IMR-90 (cell line): ENCODE data around the gene RYR2. TPM values are rescaled to one million over a fixed set of nuclear protein-coding genes. Genes with fewer than 3 reads are reported as not detected.

ENCODE experiments used
- ATAC-seq: fragments of 200-7000 bp; cut with Tn5 transposase; 2 replicates; pipeline ENCODE4 v1.9.1; 2020; ENCODE audit warnings: low read depth, mild to moderate bottlenecking, moderate library complexity
- BruUV-seq: library from RNA; stranded (reverse); fragments of 400-500 nt; replicated peaks from 2 replicates; lab custom pipeline; 2021; lab: Mats Ljungman, UMichigan
- CTCF ChIA-PET: fragments of 300-600 bp; formaldehyde crosslinking; extraction: SDS; loops from one replicate; lab custom pipeline; 2021; ENCODE audit warnings: antibody characterized with exemption; lab: Yijun Ruan, JAX
- POLR2A ChIA-PET: fragments of 300-600 bp; sonication (Branson Sonifier 250); formaldehyde crosslinking; loops from one replicate; lab custom pipeline; 2022; ENCODE audit warnings: antibody characterized with exemption; ENCODE audit not compliant: unreplicated experiment; lab: Charles Lee
- DNase-seq: peaks from one replicate; pipeline ENCODE4 v3.0.0; 2013
- H2AFZ ChIP-seq: replicated peaks from 2 replicates; pipeline ENCODE3; 2013; ENCODE audit warnings: low read length, mild to moderate bottlenecking; ENCODE audit not compliant: poor library complexity
- H2AK5ac ChIP-seq: 2 replicates; pipeline ENCODE4 v1.6.1; 2013; ENCODE audit warnings: low read depth, low read length, inconsistent platforms
- H2AK9ac ChIP-seq: replicated peaks from 2 replicates; pipeline ENCODE3; 2013; ENCODE audit warnings: mild to moderate bottlenecking, low read depth, low read length, moderate library complexity; ENCODE audit not compliant: poor library complexity
- H2BK120ac ChIP-seq: 2 replicates; pipeline ENCODE4 v1.6.1; 2013; ENCODE audit warnings: low read depth, low read length, inconsistent platforms
- H2BK15ac ChIP-seq: 3 replicates; pipeline ENCODE4 v1.6.1; 2013; ENCODE audit warnings: low read depth, low read length, inconsistent platforms
- H2BK20ac ChIP-seq: 2 replicates; pipeline ENCODE4 v1.6.1; 2013; ENCODE audit warnings: low read depth, mild to moderate bottlenecking, inconsistent platforms, low read length, moderate library complexity
- H2BK5ac ChIP-seq: 2 replicates; pipeline ENCODE4 v1.6.1; 2013; ENCODE audit warnings: mild to moderate bottlenecking, low read depth, low read length, inconsistent platforms; ENCODE audit not compliant: poor library complexity, severe bottlenecking
- H3K14ac ChIP-seq: replicated peaks from 2 replicates; pipeline ENCODE4 v1.6.1; 2013; ENCODE audit warnings: low read depth, low read length, inconsistent platforms
- H3K18ac ChIP-seq: 2 replicates; pipeline ENCODE4 v1.6.1; 2013; ENCODE audit warnings: low read depth, low read length, control low read depth
- H3K23ac ChIP-seq: 2 replicates; pipeline ENCODE4 v1.6.1; 2013; ENCODE audit warnings: low read depth, low read length, inconsistent platforms
- H3K27ac ChIP-seq: 2 replicates; pipeline ENCODE4 v1.5.1; 2013; ENCODE audit warnings: mild to moderate bottlenecking, control low read depth, low read length; ENCODE audit not compliant: insufficient read depth
- H3K27me3 ChIP-seq: 2 replicates; pipeline ENCODE4 v1.6.1; 2013; ENCODE audit warnings: low read length; ENCODE audit not compliant: control insufficient read depth, insufficient read depth
- H3K36me3 ChIP-seq: 2 replicates; pipeline ENCODE4 v1.6.1; 2013; ENCODE audit warnings: low read length, mixed read lengths; ENCODE audit not compliant: control insufficient read depth, insufficient read depth
- H3K4ac ChIP-seq: 2 replicates; pipeline ENCODE4 v1.6.1; 2013; ENCODE audit warnings: low read depth, low read length, inconsistent platforms
- H3K4me1 ChIP-seq: 2 replicates; pipeline ENCODE4 v1.6.1; 2013; ENCODE audit warnings: low read length, mixed read lengths; ENCODE audit not compliant: control insufficient read depth, insufficient read depth
- H3K4me2 ChIP-seq: 2 replicates; pipeline ENCODE4 v1.6.1; 2013; ENCODE audit warnings: low read depth, mild to moderate bottlenecking, control low read depth, low read length, moderate library complexity
- H3K4me3 ChIP-seq: 2 replicates; pipeline ENCODE4 v1.5.1; 2013; ENCODE audit warnings: low read depth, mild to moderate bottlenecking, control low read depth, low read length, moderate library complexity; ENCODE audit not compliant: insufficient read depth
- H3K56ac ChIP-seq: 2 replicates; pipeline ENCODE4 v1.6.1; 2013; ENCODE audit warnings: low read length, inconsistent platforms; ENCODE audit not compliant: insufficient read depth; ENCODE audit errors: extremely low read depth
- H3K79me1 ChIP-seq, 2 experiments: 2 replicates each; pipeline ENCODE4 v1.6.1; 2013; ENCODE audit warnings: low read length in 2 of 2, inconsistent platforms in 1 of 2, low read depth in 1 of 2
- H3K9ac ChIP-seq: 2 replicates; pipeline ENCODE4 v1.6.1; 2013; ENCODE audit warnings: low read depth, low read length, control low read depth
- H3K9me1 ChIP-seq: 2 replicates; pipeline ENCODE4 v1.6.1; 2013; ENCODE audit warnings: low read length, inconsistent platforms; ENCODE audit not compliant: insufficient read depth
- H3K9me3 ChIP-seq: 2 replicates; pipeline ENCODE4 v1.6.1; 2013; ENCODE audit warnings: low read length; ENCODE audit not compliant: control insufficient read depth, insufficient read depth
- H4K20me1 ChIP-seq: 2 replicates; pipeline ENCODE4 v1.6.1; 2013; ENCODE audit warnings: low read length, inconsistent platforms; ENCODE audit not compliant: insufficient read depth
- H4K5ac ChIP-seq: 2 replicates; pipeline ENCODE4 v1.6.1; 2013; ENCODE audit warnings: mild to moderate bottlenecking, low read depth, low read length, control low read depth
- H4K8ac ChIP-seq, 2 experiments: 2 replicates each; pipeline ENCODE4 v1.6.1; 2013; ENCODE audit warnings: low read depth in 2 of 2, low read length in 2 of 2, control low read depth in 1 of 2, inconsistent platforms in 1 of 2
- H4K91ac ChIP-seq: 2 replicates; pipeline ENCODE4 v1.6.1; 2013; ENCODE audit warnings: low read depth, low read length, inconsistent platforms; ENCODE audit not compliant: insufficient read depth
- BHLHE40 ChIP-seq: fragments of 150-350 bp; IDR thresholded peaks from 2 replicates; pipeline ENCODE4 v1.6.1; 2016; ENCODE audit warnings: mild to moderate bottlenecking, low read depth, low read length
- CHD1 ChIP-seq: IDR thresholded peaks from 2 replicates; pipeline ENCODE4 v1.6.1; 2012; ENCODE audit warnings: low read depth, low read length, improper control_type of control experiment
- MAFK ChIP-seq: IDR thresholded peaks from 2 replicates; pipeline ENCODE4 v1.6.1; 2012; ENCODE audit warnings: low read depth, low read length, improper control_type of control experiment
- MAZ ChIP-seq: IDR thresholded peaks from 2 replicates; pipeline ENCODE4 v1.6.1; 2012; ENCODE audit warnings: low read depth, mild to moderate bottlenecking, low read length, improper control_type of control experiment, moderate library complexity, borderline replicate concordance
- MXI1 ChIP-seq: IDR thresholded peaks from 2 replicates; pipeline ENCODE4 v1.6.1; 2012; ENCODE audit warnings: low read depth, mild to moderate bottlenecking, low read length, moderate library complexity, borderline replicate concordance
- POLR2A ChIP-seq: IDR thresholded peaks from 2 replicates; pipeline ENCODE4 v1.6.1; 2012; ENCODE audit warnings: mild to moderate bottlenecking, low read depth, low read length
- WGBS, 2 experiments: methylation state at CpG; one replicate each; pipeline versions ENCODE4 v1.1.5 to v1.1.7; 2013; ENCODE audit warnings: missing lambda C conversion rate in 2 of 2; ENCODE audit not compliant: insufficient read length in 1 of 2; ENCODE audit errors: extremely low coverage in 2 of 2; 5-methylcytosine and 5-hydroxymethylcytosine counted together
- dilution Hi-C: fragments of 300-500 bp; cut with HindIII; formaldehyde crosslinking; loops from one replicate; pipeline ENCODE4 v1.14.3; 2018; ENCODE audit warnings: low sequenced_read_pairs; ENCODE audit not compliant: unreplicated experiment
- in situ Hi-C: fragments of 300-500 bp; cut with MboI; formaldehyde crosslinking; loops from 3 replicates; pipeline ENCODE4 v1.14.3; 2019; ENCODE audit warnings: low sequenced_read_pairs, inconsistent platforms, mixed read lengths
- intact Hi-C: fragments of 100-400 bp; cut with micrococcal nuclease; formaldehyde crosslinking; loops from 2 replicates; pipeline ENCODE4 v1.10.0; 2022
- polyA plus RNA-seq, 3 experiments: library from polyadenylated mRNA; depleted of rRNA; stranded (reverse); fragments of >200 nt; gene quantifications; 2 replicates each; pipeline ENCODE4 v1.2.3, GENCODE V29; 2012; ENCODE audit warnings: low replicate concordance in 1 of 3
- total RNA-seq: library from RNA; depleted of rRNA; stranded (reverse); fragments of >200 nt; gene quantifications from 2 replicates; pipeline ENCODE4 v1.2.3, GENCODE V29; 2012
- TF ChIP-seq, protein P1 (sequence below): conservative IDR thresholded peaks from 2 replicates; pipeline ENCODE4 v1.5.1; 2012; ENCODE audit warnings: mild to moderate bottlenecking, low read depth, low read length, improper control_type of control experiment

Gene RYR2
- total and polyA plus RNA-seq, 2 of the 4 experiments (the other 2 are of a cell fraction) = not detected

- ATAC-seq = no peak
- Histone ChIP-seq H4K5ac (no peak overlapping the region), H3K79me1 (no peaks in the 10 kb centered on the region), H4K8ac (no peak overlapping the region), H2BK5ac (no peak overlapping the region), H3K4me2 (no peak overlapping the region), H2BK20ac (no peak overlapping the region), H3K18ac (no peak overlapping the region), H3K56ac (no peak overlapping the region), H4K20me1 (no peaks in the 10 kb centered on the region), H3K9ac (no peak overlapping the region), H3K4me1 (no peaks in the 10 kb centered on the region), H2AK9ac (no peak overlapping the region), H3K9me1 (no peaks in the 10 kb centered on the region), H2AFZ (no peak overlapping the region), H3K14ac (no peak overlapping the region), H3K23ac (no peak overlapping the region), H2AK5ac (no peak overlapping the region), H3K27ac (no peak overlapping the region), H3K36me3 (no peaks in the 10 kb centered on the region), H3K27me3 (no peaks in the 10 kb centered on the region), H2BK120ac (no peak overlapping the region), H4K91ac (no peak overlapping the region), H3K4ac (no peak overlapping the region), H3K4me3 (no peak overlapping the region), H3K9me3 (peaks cover 5% of the 10 kb centered on the region), H2BK15ac (no peak overlapping the region)
- no TSS peak for BruUV-seq
- DNase-seq = no peak
- dilution Hi-C loops = no loop called here
- in situ Hi-C loops = no loop called here
- WGBS, 2 experiments = no CpG with 5 or more reads among the region's 9 CpGs
- ChIA-PET CTCF (no interaction called here), POLR2A (no interaction called here)
- no peak for TF ChIP-seq POLR2A
- no peak for TF ChIP-seq CHD1
- TF ChIP-seq BHLHE40 = no peak
- no peak for TF ChIP-seq MAZ
- TF ChIP-seq, protein P1, sequence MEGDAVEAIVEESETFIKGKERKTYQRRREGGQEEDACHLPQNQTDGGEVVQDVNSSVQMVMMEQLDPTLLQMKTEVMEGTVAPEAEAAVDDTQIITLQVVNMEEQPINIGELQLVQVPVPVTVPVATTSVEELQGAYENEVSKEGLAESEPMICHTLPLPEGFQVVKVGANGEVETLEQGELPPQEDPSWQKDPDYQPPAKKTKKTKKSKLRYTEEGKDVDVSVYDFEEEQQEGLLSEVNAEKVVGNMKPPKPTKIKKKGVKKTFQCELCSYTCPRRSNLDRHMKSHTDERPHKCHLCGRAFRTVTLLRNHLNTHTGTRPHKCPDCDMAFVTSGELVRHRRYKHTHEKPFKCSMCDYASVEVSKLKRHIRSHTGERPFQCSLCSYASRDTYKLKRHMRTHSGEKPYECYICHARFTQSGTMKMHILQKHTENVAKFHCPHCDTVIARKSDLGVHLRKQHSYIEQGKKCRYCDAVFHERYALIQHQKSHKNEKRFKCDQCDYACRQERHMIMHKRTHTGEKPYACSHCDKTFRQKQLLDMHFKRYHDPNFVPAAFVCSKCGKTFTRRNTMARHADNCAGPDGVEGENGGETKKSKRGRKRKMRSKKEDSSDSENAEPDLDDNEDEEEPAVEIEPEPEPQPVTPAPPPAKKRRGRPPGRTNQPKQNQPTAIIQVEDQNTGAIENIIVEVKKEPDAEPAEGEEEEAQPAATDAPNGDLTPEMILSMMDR = no peak
- no peak for TF ChIP-seq MAFK
- TF ChIP-seq MXI1 = no peak
- intact Hi-C loops = loop anchor here (2.0 kb wide), 1 partner anchor 21 kb away; no protein-coding TSS in a partner anchor
Observed at GRCh38 chr1:237191403-237191802, 149.4 kb downstream of the RYR2 start.
